GDM1 (cell line): ENCODE results near the gene MC4R.
"Not testable (repeated sequence)": the region's sequence is repeated elsewhere in the genome, so short reads cannot be mapped to it uniquely, and the experiment has no call there.

ENCODE experiments used
- DNase-seq: peaks from one replicate; lab custom pipeline; 2025; lab: John Stamatoyannopoulos, UW

Gene MC4R

DNA sequence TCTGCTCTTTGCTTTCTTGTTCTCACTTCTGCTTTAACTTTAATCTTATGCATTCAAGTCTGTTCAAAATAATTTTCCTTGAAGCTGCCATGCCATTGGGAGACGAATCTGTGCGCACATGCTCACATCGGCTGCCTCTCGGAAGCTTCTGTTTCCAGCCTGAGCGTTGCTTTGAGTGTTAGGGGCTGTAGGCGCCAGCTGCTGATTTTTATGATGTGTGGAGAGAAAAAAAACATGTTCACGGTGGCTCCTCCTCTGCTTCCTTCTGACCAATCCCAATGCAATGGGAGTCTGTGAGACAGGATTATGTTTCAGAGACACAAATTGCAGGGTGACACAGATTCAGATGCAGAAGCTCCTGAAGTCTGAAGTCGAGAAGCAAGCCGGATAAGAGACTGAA lies at the start of gene MC4R:
Gene MC4R (minus strand): TSS at position 180 of the 400 bp plus-strand sequence. CDS start 426 bp downstream, outside the sequence.
- DNase-seq, result no peak

DNA sequence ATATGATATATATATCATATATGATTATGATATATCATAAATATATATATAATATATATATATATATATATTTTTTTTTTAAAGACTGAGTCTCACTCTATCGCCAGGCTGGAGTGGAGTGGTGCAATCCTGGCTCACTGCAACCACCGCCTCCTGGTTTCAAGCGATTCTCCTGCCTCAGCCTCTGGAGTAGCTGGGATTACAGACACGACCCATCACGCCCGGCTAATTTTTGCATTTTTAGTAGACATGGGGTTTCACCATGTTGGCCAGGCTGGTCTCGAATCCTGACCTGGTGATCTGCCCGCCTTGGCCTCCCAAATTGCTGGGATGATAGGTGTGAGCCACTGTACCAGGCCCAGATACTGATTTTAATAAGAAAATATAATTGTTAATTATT lies 49.7 kb upstream of the MC4R start:
- not testable (repeated sequence) for DNase-seq

DNA sequence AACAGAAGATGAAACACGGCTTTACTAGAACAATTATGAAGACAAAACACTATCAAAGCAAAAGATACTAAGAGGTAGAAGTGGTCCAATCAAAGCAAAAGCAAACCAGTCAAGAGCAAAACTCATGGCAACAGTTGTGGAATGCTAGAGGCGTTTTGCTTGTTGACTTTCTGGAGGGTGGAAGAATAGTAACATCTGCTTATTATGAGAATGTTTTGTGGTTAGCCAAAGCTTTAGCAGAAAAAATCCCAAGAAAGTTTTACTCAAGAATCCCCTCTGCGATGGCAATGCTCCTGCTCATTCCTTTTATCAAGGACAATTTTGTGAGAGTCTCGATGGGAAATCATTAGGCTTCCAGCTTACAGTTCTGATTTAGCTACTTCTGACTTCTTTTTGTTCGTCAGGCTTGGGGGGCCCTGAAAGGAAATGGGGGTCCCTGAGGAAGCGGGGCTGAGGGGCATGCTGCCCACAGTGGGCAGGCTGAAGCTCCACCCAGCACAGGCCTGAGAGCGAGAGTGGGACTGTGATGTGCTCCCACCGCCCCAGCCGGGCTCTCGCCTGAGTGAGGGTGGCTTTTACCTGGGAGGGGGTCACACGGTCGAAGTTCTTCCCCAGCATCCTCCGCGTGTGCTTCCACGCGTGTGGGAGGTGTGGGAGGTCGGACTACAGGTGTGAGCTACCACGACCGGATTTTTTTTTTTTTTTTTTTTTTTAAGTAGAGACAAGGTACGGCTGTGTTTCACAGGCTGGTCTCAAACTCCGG lies 49.0 kb upstream of the MC4R start:
- no peak for DNase-seq

DNA sequence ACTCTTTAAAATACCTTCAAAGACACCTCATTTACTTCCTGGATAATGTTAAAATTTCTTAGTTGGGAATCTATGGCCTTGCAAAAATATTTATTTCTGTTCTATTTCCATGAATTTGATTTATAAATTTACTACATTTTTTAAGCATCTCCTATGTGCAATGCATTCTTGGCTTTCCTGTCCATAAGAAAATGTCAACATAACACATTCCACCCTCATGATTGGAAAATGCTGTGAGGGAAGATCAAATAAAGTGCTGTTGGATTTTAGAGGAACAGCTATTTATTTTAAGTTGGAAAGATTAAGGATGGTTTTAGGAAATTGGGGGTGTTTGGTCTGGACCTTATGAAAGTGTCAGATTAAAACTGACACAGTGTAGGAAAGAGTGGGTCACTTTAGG lies 45.4 kb upstream of the MC4R start:
- DNase-seq, result no peak

DNA sequence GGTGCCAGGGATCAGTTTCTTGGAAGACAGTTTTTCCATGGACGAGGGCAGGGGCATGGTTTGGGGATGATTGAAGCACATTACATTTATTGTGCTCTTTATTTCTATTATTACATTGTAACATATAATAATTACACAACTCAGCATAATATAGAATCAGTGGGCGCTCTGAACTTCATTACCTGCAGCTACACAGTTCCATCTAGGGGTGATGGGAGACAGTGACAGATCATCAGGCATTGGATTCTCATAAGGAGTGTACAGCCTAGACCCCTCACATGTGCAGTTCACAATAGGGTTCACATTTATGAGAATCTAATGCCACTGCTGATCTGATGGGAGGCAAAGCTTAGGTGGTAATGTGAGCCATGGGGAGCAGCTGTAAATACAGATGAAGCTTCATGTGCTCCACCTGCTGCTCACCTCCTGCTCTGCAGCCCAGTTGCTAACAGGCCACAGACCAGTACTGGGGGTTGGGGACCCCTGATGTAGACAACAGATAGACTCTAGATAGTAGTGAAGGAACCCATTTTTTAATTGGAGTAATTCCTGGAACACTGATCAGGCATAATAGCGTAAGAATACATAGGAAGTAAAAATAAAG lies 41.5 kb upstream of the MC4R start:
- no peak for DNase-seq

DNA sequence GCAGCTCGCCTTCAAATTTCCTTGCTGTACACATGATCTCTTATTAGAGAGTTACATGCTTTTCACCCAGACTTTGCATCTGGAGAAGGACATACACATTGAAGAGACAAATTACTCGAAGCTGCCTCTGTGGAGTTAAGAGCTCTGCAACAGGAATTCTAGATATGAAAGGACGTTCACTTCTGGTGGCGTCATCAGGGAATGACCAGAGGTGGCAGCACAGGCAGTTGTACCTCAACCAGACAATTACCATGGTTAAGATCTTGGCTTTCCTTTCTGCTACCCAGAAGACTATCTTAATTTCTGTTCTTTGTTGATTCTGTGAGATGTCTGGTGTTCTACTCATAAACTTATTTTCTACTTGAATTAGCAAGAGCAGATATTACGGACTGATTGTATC lies 39.1 kb upstream of the MC4R start:
- DNase-seq, result no peak

DNA sequence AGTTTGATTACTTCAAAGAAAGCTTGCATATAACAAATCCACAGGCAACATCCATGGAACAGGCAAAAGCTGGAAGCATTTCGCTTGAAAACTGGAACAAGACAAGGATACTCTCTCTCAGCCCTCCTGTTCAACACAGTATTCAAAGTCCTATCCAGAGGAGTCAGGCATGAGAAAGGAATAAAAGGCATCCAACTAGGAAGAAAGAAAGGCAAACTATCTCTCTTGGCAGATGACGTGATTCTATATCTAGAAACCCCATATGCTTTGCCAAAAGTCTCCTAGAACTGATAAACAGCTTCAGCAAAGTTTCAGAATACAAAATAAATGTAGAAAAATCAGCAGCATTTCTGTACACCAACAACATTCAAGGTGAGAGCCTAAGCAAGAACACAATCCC lies 34.1 kb upstream of the MC4R start:
- DNase-seq, result no peak

DNA sequence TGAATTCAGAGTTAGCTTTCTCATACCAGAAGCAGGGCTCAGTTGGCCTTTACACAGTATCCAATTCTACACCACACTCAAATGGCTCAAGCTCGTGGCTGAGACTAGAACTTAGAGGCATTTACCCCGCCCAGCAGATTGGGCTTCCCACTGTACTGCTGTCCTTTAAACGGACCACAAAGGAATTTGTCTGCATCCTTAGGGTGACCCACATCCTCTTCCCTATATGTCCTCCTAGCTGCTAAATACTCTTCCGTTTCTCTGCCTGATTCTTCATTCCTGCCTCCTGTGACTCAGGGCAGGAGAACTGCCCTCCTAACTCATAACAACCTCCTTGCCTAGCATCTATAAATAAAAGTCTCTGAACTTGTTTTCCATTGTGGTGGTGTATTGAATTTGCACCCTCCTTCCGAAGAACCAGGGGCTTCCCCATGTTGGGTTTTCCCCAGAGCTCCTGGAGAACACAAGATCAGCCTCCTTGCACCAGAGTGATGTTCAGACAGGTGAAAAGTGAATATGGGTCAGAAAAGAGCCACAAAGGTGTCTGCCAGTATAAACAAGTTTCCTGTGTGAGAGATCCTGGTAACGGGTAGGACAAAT lies 32.0 kb upstream of the MC4R start:
- DNase-seq, result no peak

DNA sequence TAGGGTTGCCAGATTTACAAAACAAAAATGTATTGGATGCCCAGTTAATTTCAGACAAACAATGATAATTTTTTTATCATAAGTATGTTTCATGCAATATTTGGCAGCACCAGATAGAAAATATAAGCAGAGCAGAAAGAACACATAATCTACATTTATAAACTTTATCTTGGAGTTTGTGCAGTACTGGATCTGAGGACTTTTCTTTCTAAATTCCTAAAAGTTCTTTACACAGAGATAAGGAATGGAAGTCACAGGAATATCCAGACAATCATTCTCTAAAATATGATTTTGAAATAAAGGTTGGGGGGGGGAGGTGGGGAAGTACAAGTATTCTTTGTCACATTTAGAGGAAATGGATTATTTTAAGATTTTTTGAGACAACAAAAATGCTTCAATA lies 28.8 kb upstream of the MC4R start:
- no peak for DNase-seq

DNA sequence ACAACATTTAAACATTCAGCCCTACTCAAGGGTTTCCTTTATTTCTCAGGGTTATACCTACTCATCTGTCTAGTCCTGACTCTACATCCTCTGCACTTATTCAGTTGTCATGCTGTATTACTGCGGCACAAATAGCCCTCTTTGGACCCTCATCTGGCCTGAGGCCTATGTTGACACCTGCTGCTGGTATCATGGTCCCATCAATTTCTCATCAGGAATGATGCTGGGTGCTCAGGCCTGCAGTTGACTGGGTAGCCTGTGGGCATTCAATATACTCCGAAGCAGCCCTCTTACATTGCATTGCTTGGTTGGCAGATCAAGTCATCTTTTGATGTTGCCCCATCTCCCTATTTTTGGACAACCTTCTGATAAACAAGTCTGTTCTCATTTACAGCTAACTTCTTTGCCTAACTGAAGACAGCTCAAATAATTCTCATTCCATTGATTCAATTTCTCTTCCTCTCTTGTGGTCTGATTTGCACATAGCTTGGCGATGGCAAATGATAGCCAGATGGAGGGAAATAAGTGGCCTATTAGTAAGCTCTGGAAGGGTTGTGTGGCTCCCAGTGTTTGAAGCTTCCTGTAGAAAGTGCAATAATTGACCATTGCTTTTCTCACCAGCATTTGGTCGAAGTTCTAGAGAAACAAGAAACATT lies 19.1 kb upstream of the MC4R start:
- no peak for DNase-seq

DNA sequence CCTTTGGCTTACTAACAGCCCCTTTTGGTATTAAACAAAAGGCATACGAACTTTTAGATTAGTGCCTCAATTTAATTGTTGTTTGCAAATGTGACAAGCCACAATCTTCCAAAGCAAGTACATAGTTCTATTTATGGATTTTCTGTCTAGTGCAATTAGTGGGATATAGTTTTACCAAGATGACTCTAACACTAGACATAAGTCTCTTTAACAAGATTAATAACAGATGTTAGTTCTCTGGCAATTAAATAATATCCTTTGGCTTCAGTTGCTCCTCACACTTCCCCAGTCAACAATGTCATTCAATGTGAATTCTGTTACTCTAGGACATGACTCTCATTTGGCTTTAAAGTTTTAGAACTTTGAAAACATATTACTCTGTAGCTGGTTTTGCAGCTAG lies 16.7 kb upstream of the MC4R start:
- DNase-seq, result no peak

DNA sequence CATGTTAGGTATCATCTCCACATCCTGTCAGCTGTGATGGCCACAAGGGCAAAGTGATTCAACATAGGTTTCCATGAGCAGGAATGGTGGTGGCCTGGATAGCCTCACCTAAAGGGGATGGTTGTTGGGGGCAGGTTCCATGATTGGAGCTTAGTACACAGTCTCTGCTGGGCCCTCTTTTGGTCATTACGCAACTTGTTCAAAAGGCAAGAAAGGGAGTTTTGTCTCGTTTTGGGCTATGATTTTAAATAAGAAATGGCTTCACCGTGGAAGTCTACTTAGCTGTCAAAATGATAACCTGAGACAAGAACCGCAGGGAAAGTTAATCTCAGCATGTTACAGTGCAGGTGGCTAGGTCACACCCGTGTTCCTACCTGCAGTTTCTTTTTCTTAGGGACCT lies 13.1 kb upstream of the MC4R start:
- DNase-seq, result no peak

DNA sequence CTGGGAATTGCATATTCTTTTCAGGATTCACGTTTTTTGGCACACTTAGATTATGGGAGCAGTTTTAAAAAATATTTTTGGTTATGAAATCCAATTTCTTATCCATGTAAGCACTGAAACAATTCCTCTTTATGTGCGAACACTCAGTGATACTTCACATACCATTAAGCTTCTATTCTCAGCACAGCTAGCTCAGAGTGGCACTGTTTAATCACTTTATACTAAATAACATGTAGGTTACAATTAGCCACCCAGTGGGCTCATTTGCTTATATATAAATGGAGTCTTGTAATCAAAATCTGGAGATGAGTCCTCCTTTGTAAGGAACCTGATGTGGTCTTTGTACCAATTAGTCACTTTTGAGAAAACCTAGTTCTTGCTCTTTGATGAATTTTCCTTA lies 11.3 kb upstream of the MC4R start:
- no peak for DNase-seq

DNA sequence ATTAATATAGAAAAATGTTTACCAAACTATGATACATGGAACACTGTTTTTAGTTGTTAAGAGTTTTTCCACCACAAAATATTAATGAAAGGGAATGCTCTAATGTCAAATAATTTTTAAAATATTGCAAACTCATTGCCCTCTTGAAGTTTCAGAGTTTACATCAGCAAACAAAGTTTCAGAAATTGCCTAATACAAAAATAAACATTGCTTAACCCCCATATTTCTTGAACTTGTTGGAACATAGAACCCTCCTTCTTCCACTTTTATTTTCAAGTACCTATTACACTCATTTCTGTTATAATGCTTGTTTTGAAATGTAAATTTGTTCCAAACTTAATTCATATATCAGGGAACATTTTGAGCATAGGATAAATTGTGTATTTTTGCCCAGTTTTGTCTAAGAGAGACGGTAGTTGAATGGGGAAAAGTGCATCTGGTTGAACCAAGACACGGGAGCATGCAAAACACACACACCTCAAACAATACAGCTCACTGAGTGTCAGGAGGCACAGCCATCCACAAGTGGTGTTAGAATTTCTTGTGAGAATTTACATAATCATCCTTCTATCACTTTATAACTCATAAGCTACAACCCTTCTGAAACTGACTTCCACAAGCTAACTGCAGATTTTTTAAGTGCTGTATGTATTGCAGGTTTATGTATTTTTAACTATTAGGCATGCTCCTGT lies 5.3 kb upstream of the MC4R start:
- DNase-seq, result no peak

DNA sequence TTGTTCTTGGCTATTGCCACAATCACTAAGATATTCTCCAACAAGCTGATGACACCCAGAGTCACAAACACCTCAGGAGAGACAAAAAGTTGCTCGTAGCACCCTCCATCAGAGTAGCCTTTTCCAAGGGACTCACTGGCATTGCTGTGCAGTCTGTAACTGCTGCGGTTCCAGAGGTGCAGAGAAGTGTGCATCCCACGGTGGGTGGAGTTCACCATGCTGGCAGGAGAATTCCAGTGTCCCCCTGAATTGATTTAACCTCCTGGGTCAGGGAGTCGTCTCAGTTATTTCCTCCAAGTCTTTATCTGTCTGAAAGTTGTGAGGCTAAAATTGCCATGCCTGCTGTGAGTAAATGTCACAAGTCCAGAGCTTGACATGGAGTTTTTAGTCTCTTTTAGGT lies 443 bp downstream of the MC4R start:
- no peak for DNase-seq

DNA sequence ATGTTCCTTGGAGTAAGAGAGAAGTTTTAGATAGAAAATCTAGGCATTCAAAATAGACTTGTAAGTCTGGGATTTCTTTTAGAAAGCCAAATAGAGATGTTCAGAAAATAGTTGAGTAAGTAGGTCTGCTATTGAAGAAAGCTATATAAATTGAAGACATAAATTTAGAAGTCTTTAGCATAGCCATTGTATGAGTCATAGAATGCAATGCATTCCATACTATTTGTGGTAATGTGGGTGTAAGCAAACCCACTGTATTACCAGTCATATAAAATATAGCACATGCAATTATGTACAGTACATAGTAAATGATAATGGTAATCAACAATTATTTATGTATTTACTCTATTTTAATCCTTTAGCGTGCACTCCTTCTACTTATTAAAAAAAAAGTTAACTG lies 14.1 kb downstream of the MC4R start:
- DNase-seq, result no peak

DNA sequence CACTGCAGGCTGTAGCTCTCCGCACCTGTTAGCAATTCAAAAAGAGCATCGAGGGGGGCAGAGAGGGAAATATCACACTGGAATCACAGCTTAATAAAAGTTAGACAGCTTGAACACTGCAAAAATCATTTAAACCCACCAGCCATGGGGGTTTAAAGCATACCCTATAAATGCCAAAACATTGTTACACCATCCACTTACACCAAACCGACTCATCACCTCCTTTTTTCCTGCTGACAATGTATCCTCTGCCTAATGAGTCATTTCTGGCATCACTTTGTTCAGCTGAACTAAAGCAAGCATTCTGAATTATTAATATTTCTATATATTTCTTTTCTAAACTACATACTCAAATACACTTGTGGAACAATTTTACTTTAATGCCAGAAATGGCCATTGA lies 21.6 kb downstream of the MC4R start:
- DNase-seq, result no peak

DNA sequence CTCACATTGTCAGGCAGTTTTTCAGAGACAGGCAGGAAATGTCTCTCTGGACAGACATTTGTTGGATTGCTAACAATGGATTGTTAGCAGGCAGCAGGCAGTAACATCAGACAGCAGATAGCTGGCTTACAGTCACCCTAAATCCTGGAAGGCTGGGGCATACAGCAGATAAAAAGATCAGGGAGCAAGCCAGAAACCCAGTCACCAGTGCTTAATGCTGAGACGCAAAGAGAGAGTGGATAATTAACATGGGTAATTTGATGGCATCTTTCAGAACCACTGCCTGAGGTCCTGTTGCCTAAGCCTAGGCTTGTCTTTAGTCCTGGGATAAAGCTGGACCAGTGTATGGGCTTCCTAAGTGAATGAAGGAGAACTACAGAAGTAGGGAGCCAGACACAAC lies 22.4 kb downstream of the MC4R start:
- DNase-seq, result no peak

DNA sequence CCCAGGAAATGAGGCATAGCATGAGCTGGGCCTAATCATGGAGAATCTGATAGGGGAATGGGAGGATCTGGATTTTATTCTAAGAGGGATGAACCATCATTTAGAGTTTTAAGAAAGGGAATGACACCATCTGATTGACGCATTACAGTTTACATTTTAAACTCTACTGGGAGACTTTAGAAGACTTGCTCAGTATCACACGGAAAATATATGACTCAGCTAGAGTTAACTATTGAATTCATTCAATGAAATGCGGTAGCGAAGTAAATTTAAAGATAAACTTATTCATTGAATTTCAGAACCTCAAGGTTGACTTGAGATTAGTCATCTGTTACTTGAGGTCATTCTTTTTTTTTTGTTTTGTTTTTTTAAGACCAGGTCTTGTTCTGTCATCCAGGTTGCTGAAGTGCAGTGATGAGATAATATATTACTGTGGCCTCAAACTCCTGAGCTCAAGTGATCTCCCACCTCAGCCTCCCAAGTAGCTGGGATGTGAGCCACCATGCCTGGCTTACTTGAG lies 25.0 kb downstream of the MC4R start:
- DNase-seq, result no peak

DNA sequence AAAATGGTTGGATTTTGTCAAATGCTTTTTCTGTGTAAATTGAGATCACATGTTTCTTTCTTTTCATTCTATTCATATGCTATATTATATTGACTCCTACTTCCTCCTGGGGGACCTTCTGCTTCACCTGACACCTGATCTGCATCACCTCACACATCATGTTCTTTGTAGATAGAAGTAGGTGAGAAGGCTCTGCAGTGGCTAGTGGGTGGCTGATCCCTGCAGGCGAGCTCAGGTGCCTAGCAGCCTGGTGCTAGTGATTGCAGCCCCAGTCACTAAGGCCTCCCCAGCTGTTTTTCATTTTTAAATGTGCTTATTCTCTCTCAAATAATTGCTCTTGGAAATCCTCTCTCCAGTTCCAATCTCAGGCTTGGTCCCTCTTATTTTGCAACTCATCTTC lies 33.6 kb downstream of the MC4R start:
- DNase-seq, result no peak

DNA sequence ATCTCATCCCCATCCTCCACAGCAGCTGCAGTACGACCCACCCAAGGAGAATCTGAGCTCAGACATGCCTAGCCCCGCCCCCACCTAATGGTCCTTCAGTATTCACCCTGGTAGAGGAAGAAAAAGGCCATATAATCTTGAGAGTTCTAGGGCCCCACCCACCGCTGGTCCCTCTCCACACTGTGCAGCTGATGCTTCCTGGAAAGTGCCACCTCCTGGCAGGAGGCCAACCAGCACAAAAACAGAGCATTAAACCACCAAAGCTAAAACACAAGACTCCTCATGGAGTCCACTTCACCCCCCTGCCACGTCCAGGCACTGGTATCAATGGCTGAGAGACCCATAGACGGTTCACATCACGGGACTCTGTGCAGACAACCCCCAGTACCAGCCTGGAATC lies 40.7 kb downstream of the MC4R start:
- DNase-seq, result no peak

DNA sequence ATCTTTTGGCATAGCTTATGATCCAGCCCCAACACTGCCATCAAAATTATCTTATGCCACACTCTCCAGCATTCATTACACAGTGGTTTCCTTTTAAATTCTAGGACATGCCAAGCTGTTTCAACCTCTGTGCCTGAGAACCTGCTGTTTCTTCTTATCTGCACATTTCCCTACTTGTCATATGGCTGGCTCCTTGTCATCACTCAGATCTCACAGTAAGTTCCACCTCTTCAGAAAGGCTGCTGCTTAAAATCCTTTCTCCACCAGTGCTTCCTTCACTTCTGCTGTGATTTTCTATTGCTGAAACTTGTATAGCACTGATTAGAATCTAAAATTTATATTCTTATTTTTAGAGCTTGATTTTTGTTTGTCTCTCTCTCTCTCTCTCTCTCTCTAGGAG lies 43.4 kb downstream of the MC4R start:
- no peak for DNase-seq
